ENCODE data around the gene BUB1B.

Gene BUB1B

GRCh38 chr15:40239693-40240618 is 79.1 kb downstream of the BUB1B start:
- no peak for DNase-seq (ENCODE audit: low read depth)

GRCh38 chr15:40240619-40241221 is 79.9 kb downstream of the BUB1B start:
- no peak for DNase-seq (ENCODE audit: low read depth)

GRCh38 chr15:40241269-40242212 is 80.7 kb downstream of the BUB1B start:
- DNase-seq (ENCODE audit: low read depth), result no peak

- no peak for DNase-seq (ENCODE audit: low read depth)
These were observed 81.3 kb downstream of the BUB1B start for GRCh38 chr15:40242213-40242599.

GRCh38 chr15:40242601-40243000 is 81.7 kb downstream of the BUB1B start:
- DNase-seq (ENCODE audit: low read depth), result no peak

GRCh38 chr15:40243126-40243810 is 82.4 kb downstream of the BUB1B start:
- DNase-seq (ENCODE audit: low read depth), result no peak

- no peak for DNase-seq (ENCODE audit: low read depth)
These were observed 84.2 kb downstream of the BUB1B start for GRCh38 chr15:40244961-40245523.

- DNase-seq (ENCODE audit: low read depth), result no peak
These were observed 85.0 kb downstream of the BUB1B start for GRCh38 chr15:40245666-40246450.

GRCh38 chr15:40246496-40247280 is 85.8 kb downstream of the BUB1B start:
- no peak for DNase-seq (ENCODE audit: low read depth)

GRCh38 chr15:40247406-40247971 is 86.6 kb downstream of the BUB1B start:
- no peak for DNase-seq (ENCODE audit: low read depth)

GRCh38 chr15:40248006-40248783 is 87.3 kb downstream of the BUB1B start:
- no peak for DNase-seq (ENCODE audit: low read depth)

- no peak for DNase-seq (ENCODE audit: low read depth)
These were observed 88.8 kb downstream of the BUB1B start for GRCh38 chr15:40249477-40250303.

GRCh38 chr15:40250304-40250656 is 89.4 kb downstream of the BUB1B start:
- no peak for DNase-seq (ENCODE audit: low read depth)

- DNase-seq (ENCODE audit: low read depth), result no peak
These were observed 90.1 kb downstream of the BUB1B start for GRCh38 chr15:40250771-40251483.

- DNase-seq (ENCODE audit: low read depth), result no peak
These were observed 90.7 kb downstream of the BUB1B start for GRCh38 chr15:40251486-40252140.

GRCh38 chr15:40252141-40252437 is 91.2 kb downstream of the BUB1B start:
- DNase-seq (ENCODE audit: low read depth), result no peak
